H1 (cell line): ENCODE measurements around the gene GADL1. TPM values are rescaled to one million over a fixed set of nuclear protein-coding genes. Genes with fewer than 3 reads are reported as not detected.

ENCODE experiments used
- CTCF ChIA-PET: fragments of 300-600 bp; sonication (Branson Sonifier 250); formaldehyde crosslinking; loops from one replicate; lab custom pipeline; 2021; ENCODE audit not compliant: partially characterized antibody; lab: Charles Lee
- POLR2A ChIA-PET: fragments of 300-600 bp; sonication (Branson Sonifier 250); formaldehyde crosslinking; loops from one replicate; lab custom pipeline; 2021; ENCODE audit warnings: inconsistent platforms; ENCODE audit not compliant: partially characterized antibody; lab: Charles Lee
- DNase-seq, 2 experiments: peaks; one replicate each; pipeline versions ENCODE4 v3.0.0 to v3.0.0-alpha.2; 2010 to 2022; ENCODE audit warnings: low spot score in 2 of 2, low read depth in 1 of 2, mixed read lengths in 1 of 2
- FAIRE-seq: peaks from 2 replicates; lab custom pipeline; 2011; peaks lifted over from hg19 to GRCh38; lab: Jason Lieb, UNC
- H2AFZ ChIP-seq: 2 replicates; pipeline ENCODE4 v1.8.1; 2012; ENCODE audit warnings: low read length, inconsistent platforms
- H2AK5ac ChIP-seq: 2 replicates; pipeline ENCODE4 v1.6.1; 2013; ENCODE audit warnings: low read depth, low read length
- H2BK120ac ChIP-seq: replicated peaks from 2 replicates; pipeline ENCODE3; 2013; ENCODE audit warnings: low read depth, low read length, inconsistent platforms
- H2BK12ac ChIP-seq: 2 replicates; pipeline ENCODE4 v1.6.1; 2013; ENCODE audit warnings: low read depth, low read length
- H2BK15ac ChIP-seq: 2 replicates; pipeline ENCODE4 v1.6.1; 2013; ENCODE audit warnings: low read length
- H2BK20ac ChIP-seq: 2 replicates; pipeline ENCODE4 v1.6.1; 2013; ENCODE audit warnings: low read length
- H2BK5ac ChIP-seq: 2 replicates; pipeline ENCODE4 v1.6.1; 2013; ENCODE audit warnings: low read depth, low read length
- H3K14ac ChIP-seq: 2 replicates; pipeline ENCODE4 v1.6.1; 2013; ENCODE audit warnings: inconsistent platforms; ENCODE audit not compliant: insufficient read length
- H3K18ac ChIP-seq: 2 replicates; pipeline ENCODE4 v1.6.1; 2013; ENCODE audit warnings: low read length; ENCODE audit errors: extremely low read depth
- H3K23ac ChIP-seq: 2 replicates; pipeline ENCODE4 v1.6.1; 2013; ENCODE audit warnings: inconsistent platforms; ENCODE audit not compliant: insufficient read length
- H3K23me2 ChIP-seq: 2 replicates; pipeline ENCODE4 v1.6.1; 2013; ENCODE audit warnings: low read depth, low read length
- H3K27ac ChIP-seq: 2 replicates; pipeline ENCODE4 v1.6.1; 2011; ENCODE audit warnings: low read depth, low read length, inconsistent platforms
- H3K27me3 ChIP-seq, 4 experiments: replicated peaks in 1 of 4; 1 replicate in 1 of 4; 2 replicates in 3 of 4; pipeline versions ENCODE4 v1.6.1 to v1.8.1; 2011 to 2013; ENCODE audit warnings: low read length in 3 of 4, mild to moderate bottlenecking in 3 of 4, inconsistent platforms in 2 of 4, mixed read lengths in 2 of 4, moderate library complexity in 1 of 4; ENCODE audit not compliant: control insufficient read depth in 3 of 4, insufficient read depth in 3 of 4; ENCODE audit errors: extremely low read depth in 1 of 4
- H3K36me3 ChIP-seq, 4 experiments: 2 replicates each; pipeline versions ENCODE4 v1.6.1 to v1.8.1; 2011 to 2013; ENCODE audit warnings: mild to moderate bottlenecking in 4 of 4, low read length in 3 of 4, moderate library complexity in 2 of 4, control low read depth in 1 of 4, inconsistent platforms in 1 of 4; ENCODE audit not compliant: insufficient read depth in 4 of 4, control insufficient read depth in 2 of 4
- H3K4ac ChIP-seq: replicated peaks from 2 replicates; pipeline ENCODE3; 2013; ENCODE audit warnings: low read length, low read depth, mixed read lengths, inconsistent platforms; ENCODE audit not compliant: insufficient read length
- H3K4me1 ChIP-seq, 4 experiments: replicated peaks in 1 of 4; 1 replicate in 1 of 4; 2 replicates in 3 of 4; pipeline versions ENCODE4 v1.6.1 to v1.8.1; 2011 to 2013; ENCODE audit warnings: low read length in 3 of 4, inconsistent platforms in 2 of 4, mixed read lengths in 1 of 4; ENCODE audit not compliant: insufficient read depth in 4 of 4, control insufficient read depth in 3 of 4
- H3K4me2 ChIP-seq, 2 experiments: 2 replicates each; pipeline versions ENCODE4 v1.6.1 to v1.8.1; 2011 to 2013; ENCODE audit warnings: low read depth in 2 of 2, low read length in 2 of 2, control low read depth in 1 of 2, inconsistent platforms in 1 of 2, mild to moderate bottlenecking in 1 of 2; ENCODE audit not compliant: insufficient read depth in 1 of 2
- H3K4me3 ChIP-seq, 4 experiments: fragments of 200-600, 300-600 bp in 1 of 4; sonication (generic), shearing (Covaris generic), sonication (Bioruptor Twin) in 1 of 4; 2 replicates each; pipeline versions ENCODE4 v1.5.1 to v1.8.1; 2011 to 2016; ENCODE audit warnings: low read length in 4 of 4, low read depth in 3 of 4, control low read depth in 2 of 4, inconsistent platforms in 2 of 4, mild to moderate bottlenecking in 2 of 4, mixed read lengths in 1 of 4, moderate library complexity in 1 of 4; ENCODE audit not compliant: insufficient read depth in 2 of 4; ENCODE audit errors: extremely low read depth in 1 of 4
- H3K56ac ChIP-seq: replicated peaks from 2 replicates; pipeline ENCODE3; 2013; ENCODE audit warnings: low read depth, mild to moderate bottlenecking, mixed read lengths, low read length, inconsistent platforms; ENCODE audit not compliant: insufficient read length
- H3K79me1 ChIP-seq: 2 replicates; pipeline ENCODE4 v1.6.1; 2013; ENCODE audit warnings: low read depth, low read length, control low read depth
- H3K79me2 ChIP-seq, 2 experiments: 2 replicates each; pipeline versions ENCODE4 v1.6.1 to v1.8.1; 2012 to 2013; ENCODE audit warnings: low read length in 2 of 2, mild to moderate bottlenecking in 2 of 2, inconsistent platforms in 1 of 2; ENCODE audit not compliant: insufficient read depth in 2 of 2, control insufficient read depth in 1 of 2
- H3K9ac ChIP-seq, 4 experiments: replicated peaks in 1 of 4; 1 replicate in 1 of 4; 2 replicates in 3 of 4; pipeline versions ENCODE4 v1.6.1 to v1.8.1; 2011 to 2013; ENCODE audit warnings: low read depth in 3 of 4, low read length in 3 of 4, control low read depth in 2 of 4, mild to moderate bottlenecking in 2 of 4, moderate library complexity in 2 of 4, inconsistent platforms in 1 of 4; ENCODE audit errors: extremely low read depth in 1 of 4
- H3K9me3 ChIP-seq, 2 experiments: 2 replicates each; pipeline versions ENCODE4 v1.6.1 to v1.8.1; 2012 to 2013; ENCODE audit warnings: mild to moderate bottlenecking in 2 of 2, moderate library complexity in 2 of 2, control low read depth in 1 of 2, inconsistent platforms in 1 of 2, low read depth in 1 of 2, low read length in 1 of 2, mixed read lengths in 1 of 2; ENCODE audit not compliant: insufficient read depth in 2 of 2
- H4K20me1 ChIP-seq, 2 experiments: replicated peaks in 1 of 2; 2 replicates each; pipeline versions ENCODE3 to v1.8.1; 2011 to 2013; ENCODE audit warnings: inconsistent platforms in 2 of 2, low read length in 2 of 2, mild to moderate bottlenecking in 1 of 2; ENCODE audit not compliant: insufficient read depth in 2 of 2, control insufficient read depth in 1 of 2
- H4K5ac ChIP-seq: 2 replicates; pipeline ENCODE4 v1.6.1; 2013; ENCODE audit warnings: low read length, low read depth, mixed read lengths, inconsistent platforms; ENCODE audit not compliant: insufficient read length
- H4K8ac ChIP-seq: 2 replicates; pipeline ENCODE4 v1.8.0; 2013; ENCODE audit warnings: mild to moderate bottlenecking, moderate library complexity, low read length, inconsistent platforms; ENCODE audit not compliant: insufficient read depth; ENCODE audit errors: extremely low read depth
- H4K91ac ChIP-seq: replicated peaks from 2 replicates; pipeline ENCODE3; 2013; ENCODE audit warnings: low read length, mixed read lengths, inconsistent platforms; ENCODE audit not compliant: insufficient read length
- ASH2L ChIP-seq: fragments of 200-600, 300-600 bp; sonication (generic); IDR thresholded peaks from one replicate; pipeline ENCODE4 v1.7.1; 2017; ENCODE audit warnings: low read length
- CEBPB ChIP-seq: IDR thresholded peaks from 2 replicates; pipeline ENCODE4 v1.6.1; 2012; ENCODE audit warnings: low read depth, low read length
- FOSL1 ChIP-seq: IDR thresholded peaks from 2 replicates; pipeline ENCODE4 v1.6.1; 2011; ENCODE audit warnings: mild to moderate bottlenecking, low read depth, low read length, moderate library complexity; ENCODE audit not compliant: insufficient read depth
- JUND ChIP-seq: IDR thresholded peaks from 2 replicates; pipeline ENCODE4 v1.6.1; 2011; ENCODE audit warnings: mild to moderate bottlenecking, improper control_type of control experiment, low read length
- KDM4A ChIP-seq: IDR thresholded peaks from one replicate; pipeline ENCODE4 v1.7.1; 2012; ENCODE audit warnings: low read depth, mild to moderate bottlenecking, moderate library complexity, low read length, inconsistent platforms; ENCODE audit not compliant: severe bottlenecking
- MAX ChIP-seq: IDR thresholded peaks from 2 replicates; pipeline ENCODE4 v1.6.1; 2012; ENCODE audit warnings: inconsistent platforms
- PHF8 ChIP-seq: fragments of 200-600 bp; sonication (generic); conservative IDR thresholded peaks from 2 replicates; pipeline ENCODE4 v1.7.1; 2012; ENCODE audit warnings: low read depth, mild to moderate bottlenecking, inconsistent platforms, low read length, moderate library complexity
- POU5F1 ChIP-seq: IDR thresholded peaks from 2 replicates; pipeline ENCODE4 v1.6.1; 2011; ENCODE audit warnings: low read depth, mild to moderate bottlenecking, low read length, moderate library complexity
- RBBP5 ChIP-seq: IDR thresholded peaks from 2 replicates; pipeline ENCODE4 v1.7.1; 2012; ENCODE audit warnings: low read depth, mild to moderate bottlenecking, inconsistent platforms, low read length, moderate library complexity, borderline replicate concordance
- RNF2 ChIP-seq: fragments of 200-900, 300-1000 bp; sonication (generic); IDR thresholded peaks from 2 replicates; pipeline ENCODE4 v1.7.1; 2016; ENCODE audit warnings: borderline replicate concordance, low read depth, mild to moderate bottlenecking, antibody characterized with exemption, low read length; ENCODE audit not compliant: poor library complexity, severe bottlenecking; ENCODE audit errors: missing control alignments
- SP2 ChIP-seq: IDR thresholded peaks from 2 replicates; pipeline ENCODE4 v1.6.1; 2012; ENCODE audit warnings: mild to moderate bottlenecking, low read length, inconsistent platforms
- SP4 ChIP-seq: IDR thresholded peaks from 2 replicates; pipeline ENCODE4 v1.6.1; 2012; ENCODE audit warnings: low read length, inconsistent platforms
- SUZ12 ChIP-seq: fragments of 200-600 bp; sonication (generic); IDR thresholded peaks from 2 replicates; pipeline ENCODE4 v1.6.1; 2012; ENCODE audit warnings: mild to moderate bottlenecking, inconsistent platforms, low read length, moderate library complexity, mixed read lengths
- TAF1 ChIP-seq: IDR thresholded peaks from 2 replicates; pipeline ENCODE4 v1.6.1; 2011; ENCODE audit warnings: mild to moderate bottlenecking, low read depth, low read length
- TCF12 ChIP-seq: IDR thresholded peaks from 2 replicates; pipeline ENCODE4 v1.6.1; 2011; ENCODE audit warnings: low read depth, mild to moderate bottlenecking, low read length
- YY1 ChIP-seq: IDR thresholded peaks from 2 replicates; pipeline ENCODE4 v1.6.1; 2011; ENCODE audit warnings: low read depth, mild to moderate bottlenecking, low read length
- WGBS, 2 experiments: shearing (Covaris generic) in 1 of 2; methylation state at CpG; one replicate each; pipeline versions ENCODE4 v1.1.6 to v1.1.7; 2013 to 2015; ENCODE audit warnings: low lambda C conversion rate in 2 of 2, mixed read lengths in 2 of 2, inconsistent platforms in 1 of 2, low coverage in 1 of 2, missing lambda C conversion rate in 1 of 2; ENCODE audit not compliant: insufficient replicate concordance in 2 of 2, insufficient coverage in 1 of 2, insufficient read length in 1 of 2; ENCODE audit errors: extremely low coverage in 1 of 2, missing lambda C conversion rate in 1 of 2; 5-methylcytosine and 5-hydroxymethylcytosine counted together
- polyA plus RNA-seq, 7 experiments: library from polyadenylated mRNA; depleted of rRNA in 3 of 7; stranded (reverse) in 5 of 7; unstranded in 2 of 7; fragments of >200 nt in 5 of 7; fragments of 200-250 nt in 2 of 7; gene quantifications; 1 replicate in 5 of 7; 2 replicates in 1 of 7; 4 replicates in 1 of 7; pipeline versions ENCODE4 v1.2.1 to v1.2.3, GENCODE V29; 2011 to 2013; ENCODE audit warnings: missing spikeins in 2 of 7, mixed read lengths in 2 of 7
- total RNA-seq: library from RNA; stranded (reverse); fragmentation: NEBNext Ultra II Directional; extraction: Animal tissue kit (Norgen Biotek cat#: 25700); gene quantifications from 2 replicates; pipeline ENCODE4 v1.2.1, GENCODE V29; 2021

The GADL1 gene
- total and polyA plus RNA-seq, 2 of the 8 experiments (the other 6 are each of a cell fraction or from before 2014, with no cell fraction given) = 0.03 to 0.30 TPM

GRCh38 chr3:30852833-30853232 is 41.6 kb downstream of the GADL1 start:
- no peak overlapping the region for H3K4ac ChIP-seq
- FAIRE-seq = no peak
- H2BK120ac ChIP-seq = no peak overlapping the region

More at GRCh38 chr3:30852833-30853232, 41.6 kb downstream of the GADL1 start:
- no peak for DNase-seq
- H2AFZ ChIP-seq = no peak overlapping the region
- no peak overlapping the region for H3K27ac ChIP-seq
- 81% methylated on average over 4 of the region's 4 CpGs; no CpG with 5 or more reads in 1 of the 2 experiments for WGBS, 2 experiments
- no peak overlapping the region for H3K56ac ChIP-seq
- no peaks in the 10 kb centered on the region for H3K79me2 ChIP-seq
- TF ChIP-seq SP2 (no peak), ASH2L (no peak), TAF1 (no peak), RNF2 (no peak), YY1 (no peak), MAX (no peak), PHF8 (no peak), POU5F1 (no peak), SP4 (no peak), TCF12 (no peak), KDM4A (no peak), RBBP5 (no peak), SUZ12 (no peak), JUND (no peak), CEBPB (no peak), FOSL1 (no peak)
- H2BK15ac ChIP-seq = no peak overlapping the region
- no peak overlapping the region for H2BK20ac ChIP-seq
- no peak overlapping the region for H4K5ac ChIP-seq
- H3K23ac ChIP-seq = no peak overlapping the region
- no peak overlapping the region for H2AK5ac ChIP-seq
- H3K4me1 ChIP-seq = no peaks in the 10 kb centered on the region
- no peaks in the 10 kb centered on the region for H3K79me1 ChIP-seq
- H3K4me3 ChIP-seq = no peak overlapping the region
- H3K18ac ChIP-seq = no peak overlapping the region
- H3K23me2 ChIP-seq = no peaks in the 10 kb centered on the region
- CTCF ChIA-PET = interaction anchor here (1.0 kb wide), 1 partner anchor 9 kb away, joined by 3 read pairs; no protein-coding TSS in a partner anchor
- H3K4me2 ChIP-seq = no peak overlapping the region
- H3K14ac ChIP-seq = no peak overlapping the region
- no peak overlapping the region for H2BK5ac ChIP-seq
- H3K36me3 ChIP-seq = no peaks in the 10 kb centered on the region
- H4K8ac ChIP-seq = no peak overlapping the region
- H2BK12ac ChIP-seq = no peak overlapping the region
- no peak overlapping the region for H4K91ac ChIP-seq
- no peaks in the 10 kb centered on the region for H3K27me3 ChIP-seq
- no peaks in the 10 kb centered on the region for H3K9me3 ChIP-seq
- H3K9ac ChIP-seq = no peak overlapping the region
- H4K20me1 ChIP-seq = no peaks in the 10 kb centered on the region
- POLR2A ChIA-PET = no interaction called here
